ENCODE measurements around the gene PPP1R14D. TPM values are rescaled to one million over a fixed set of nuclear protein-coding genes. Genes with fewer than 3 reads are reported as not detected.
A peak's percentile ranks its signal among the peaks of the same experiment; 100 is the strongest.

The PPP1R14D gene
- total RNA-seq, 4 donors from 2014 or later: not detected

- H3K4me1 ChIP-seq: peaks cover 0 to 42% (median 9%) of the 10 kb centered on the region in 3 donors
- peak within 1 kb of the TSS in 3 of 4 donors; percentile 42 to 66 (median 51) for H3K27ac ChIP-seq
- no peak for TF ChIP-seq POLR2AphosphoS5 (IDR thresholded peaks at IDR 0.05)
- TF ChIP-seq POLR2A (IDR thresholded peaks at IDR 0.05): no peak
- no peak for TF ChIP-seq CTCF (IDR thresholded peaks at IDR 0.05)
- no peak for TF ChIP-seq EP300 (IDR thresholded peaks at IDR 0.05)
- no peaks in the 10 kb centered on the region for H3K9me3 ChIP-seq
- no peak for ATAC-seq
- H3K36me3 ChIP-seq: peaks cover 0 to 76% of the 10 kb centered on the region in 2 donors
- H3K27me3 ChIP-seq: no peaks in the 10 kb centered on the region
- H3K4me3 ChIP-seq: no peak within 1 kb of the TSS
- 60 to 70% methylated on average over 3 to 6 of the region's 28 CpGs for WGBS, 2 donors (ENCODE audit: low coverage in 1 of 2)
Observed at GRCh38 chr15:40769274-40770146, 59.0 kb downstream of the PPP1R14D start, which contains the start of gene C15orf62. C15orf62 (plus strand) TSS chr15:40769980; CDS start chr15:40770496, 516 bp downstream.

- H3K27ac ChIP-seq: peak overlapping the region in 3 of 4 donors; percentile 42 to 66 (median 51)
- ATAC-seq: no peak
- peaks cover 0 to 50% (median 12%) of the 10 kb centered on the region in 3 donors for H3K4me1 ChIP-seq
Observed at GRCh38 chr15:40768521-40769273, 59.8 kb downstream of the PPP1R14D start.

GRCh38 chr15:40767838-40768500 lies 60.5 kb downstream of the PPP1R14D start:
- Histone ChIP-seq H3K36me3 (peaks cover 0 to 60% of the 10 kb centered on the region in 2 donors), H3K4me3 (no peak overlapping the region), H3K4me1 (peaks cover 0 to 57% (median 19%) of the 10 kb centered on the region in 3 donors), H3K27ac (peak overlapping the region in 3 of 4 donors; percentile 9 to 66 (median 51)), H3K9me3 (no peaks in the 10 kb centered on the region), H3K27me3 (no peaks in the 10 kb centered on the region)
- TF ChIP-seq CTCF (IDR thresholded peaks at IDR 0.05) (no peak), POLR2AphosphoS5 (IDR thresholded peaks at IDR 0.05) (no peak), EP300 (IDR thresholded peaks at IDR 0.05) (no peak), POLR2A (IDR thresholded peaks at IDR 0.05) (no peak)
- ATAC-seq: no peak
- WGBS, 2 donors (ENCODE audit: low coverage in 1 of 2): 89% methylated on average over 14 to 22 of the region's 29 CpGs

More at GRCh38 chr15:40768521-40769273, 59.8 kb downstream of the PPP1R14D start:
- H3K9me3 ChIP-seq: no peaks in the 10 kb centered on the region
- no peaks in the 10 kb centered on the region for H3K27me3 ChIP-seq
- peaks cover 0 to 67% of the 10 kb centered on the region in 2 donors for H3K36me3 ChIP-seq
- H3K4me3 ChIP-seq: no peak overlapping the region
- WGBS, 2 donors (ENCODE audit: low coverage in 1 of 2): 67 to 80% methylated on average over 1 to 3 of the region's 21 CpGs
- TF ChIP-seq POLR2AphosphoS5 (IDR thresholded peaks at IDR 0.05): no peak
- no peak for TF ChIP-seq EP300 (IDR thresholded peaks at IDR 0.05)
- no peak for TF ChIP-seq CTCF (IDR thresholded peaks at IDR 0.05)
- no peak for TF ChIP-seq POLR2A (IDR thresholded peaks at IDR 0.05)

- H3K4me3 ChIP-seq: no peak overlapping the region
- H3K4me1 ChIP-seq: peaks cover 0 to 62% (median 19%) of the 10 kb centered on the region in 3 donors
- H3K36me3 ChIP-seq: peaks cover 0 to 52% of the 10 kb centered on the region in 2 donors
- no peak for ATAC-seq
- H3K27me3 ChIP-seq: no peaks in the 10 kb centered on the region
- TF ChIP-seq EP300 (IDR thresholded peaks at IDR 0.05): no peak
- no peak for TF ChIP-seq CTCF (IDR thresholded peaks at IDR 0.05)
- no peak for TF ChIP-seq POLR2A (IDR thresholded peaks at IDR 0.05)
- no peak for TF ChIP-seq POLR2AphosphoS5 (IDR thresholded peaks at IDR 0.05)
- H3K9me3 ChIP-seq: no peaks in the 10 kb centered on the region
- WGBS, 2 donors (ENCODE audit: low coverage in 1 of 2): 50 to 86% methylated on average over 1 to 14 of the region's 32 CpGs
- H3K27ac ChIP-seq: peak overlapping the region in 1 of 4 donors; percentile 80
Observed at GRCh38 chr15:40766906-40767837, 61.3 kb downstream of the PPP1R14D start.

Measured in gastroesophageal sphincter (tissue), 4 donors.